Posterior vena cava (tissue), 2 donors: ENCODE results near the gene ARL10. TPM values are rescaled to one million over a fixed set of nuclear protein-coding genes. Genes with fewer than 3 reads are reported as not detected.

Source experiments
- DNase-seq: peaks from one replicate; pipeline ENCODE4 v3.0.0-alpha.2; 2020; ENCODE audit warnings: low spot score
- intact Hi-C, 2 donors: fragments of 100-400 bp; cut with DNase I; formaldehyde crosslinking; loops; one replicate each; pipeline versions ENCODE4 v1.14.1 to v1.14.2; 2022 to 2023
- long read RNA-seq, 2 donors: library from polyadenylated mRNA; unstranded; transcript quantifications; one replicate each; pipeline ENCODE4 v2.0.0, GENCODE V29; 2020 to 2021
- total RNA-seq, 2 donors: library from RNA; stranded (reverse); fragmentation: NEBNext Ultra II Directional; extraction: Animal tissue kit (Norgen Biotek cat#: 25700); gene quantifications; one replicate each; pipeline ENCODE4 v1.2.1, GENCODE V29; 2021
- donor health status: DM: yes; HTN: yes; CAD: no.
- donor health status: DM: yes; HTN: yes; CAD: no.

ARL10 gene, protein sequence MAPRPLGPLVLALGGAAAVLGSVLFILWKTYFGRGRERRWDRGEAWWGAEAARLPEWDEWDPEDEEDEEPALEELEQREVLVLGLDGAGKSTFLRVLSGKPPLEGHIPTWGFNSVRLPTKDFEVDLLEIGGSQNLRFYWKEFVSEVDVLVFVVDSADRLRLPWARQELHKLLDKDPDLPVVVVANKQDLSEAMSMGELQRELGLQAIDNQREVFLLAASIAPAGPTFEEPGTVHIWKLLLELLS
- 10 to 100 TPM; 12.4 to 15.2 TPM for total RNA-seq
- long read RNA-seq, donor 1, partial matches to known transcripts, result 1 of 5 reads
- long read RNA-seq, donor 1, other reads (novel, unspliced or antisense), result 4 of 5 reads
- long read RNA-seq, donor 2, full-length matches to known transcripts, result 1 of 10 reads
- long read RNA-seq, donor 2, partial matches to known transcripts, result 0 of 10 reads
- long read RNA-seq, donor 2, other reads (novel, unspliced or antisense), result 9 of 10 reads

GRCh38 chr5:176365351-176366231 lies at the start of gene ARL10:
Gene ARL10, plus strand, starts transcription at chr5:176365487. Its CDS starts 77 bp downstream, at chr5:176365564.
- peak; percentile 87 for DNase-seq
- intact Hi-C loops, result no loop called here

DNA sequence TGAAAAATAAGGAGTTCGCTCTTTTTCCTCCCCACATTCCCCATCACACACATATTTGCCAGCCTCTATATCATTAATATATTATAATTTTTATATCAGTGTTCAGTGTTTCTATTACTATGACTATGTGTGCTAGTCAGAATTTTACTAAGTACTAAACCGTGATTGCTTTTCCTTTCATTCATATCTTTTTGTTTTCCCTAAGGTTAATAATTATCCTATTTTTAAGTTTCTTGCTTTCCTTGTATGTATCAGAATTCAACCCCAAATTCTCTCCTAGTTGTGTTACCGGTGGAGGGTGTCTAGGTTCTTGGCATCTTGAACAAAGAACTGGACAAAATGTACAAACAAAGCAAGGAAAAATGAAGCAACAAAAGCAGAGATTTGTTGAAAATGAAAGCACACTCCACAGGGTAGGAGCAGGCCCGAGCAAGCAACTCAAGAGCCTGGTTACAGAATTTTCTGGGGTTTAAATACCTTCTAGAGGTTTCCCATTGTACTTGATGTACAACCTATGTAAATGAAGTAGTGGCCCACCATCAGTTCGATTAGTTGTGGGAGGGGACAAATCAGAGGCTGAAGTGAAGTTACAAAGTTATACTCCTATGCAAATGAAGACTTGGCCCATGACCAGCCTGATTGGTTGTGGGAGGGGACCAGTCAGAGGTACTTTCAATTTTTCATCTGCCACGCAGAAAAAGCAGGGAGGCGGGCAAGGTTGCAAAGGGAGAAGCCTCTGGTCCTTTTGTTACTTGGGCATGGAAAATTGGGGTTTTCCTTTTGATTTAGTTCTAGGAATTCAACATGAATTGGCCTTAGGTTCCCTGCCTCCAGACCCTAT lies 47.5 kb upstream of the ARL10 start:
- intact Hi-C loops, result no loop called here
- no peak for DNase-seq

DNA sequence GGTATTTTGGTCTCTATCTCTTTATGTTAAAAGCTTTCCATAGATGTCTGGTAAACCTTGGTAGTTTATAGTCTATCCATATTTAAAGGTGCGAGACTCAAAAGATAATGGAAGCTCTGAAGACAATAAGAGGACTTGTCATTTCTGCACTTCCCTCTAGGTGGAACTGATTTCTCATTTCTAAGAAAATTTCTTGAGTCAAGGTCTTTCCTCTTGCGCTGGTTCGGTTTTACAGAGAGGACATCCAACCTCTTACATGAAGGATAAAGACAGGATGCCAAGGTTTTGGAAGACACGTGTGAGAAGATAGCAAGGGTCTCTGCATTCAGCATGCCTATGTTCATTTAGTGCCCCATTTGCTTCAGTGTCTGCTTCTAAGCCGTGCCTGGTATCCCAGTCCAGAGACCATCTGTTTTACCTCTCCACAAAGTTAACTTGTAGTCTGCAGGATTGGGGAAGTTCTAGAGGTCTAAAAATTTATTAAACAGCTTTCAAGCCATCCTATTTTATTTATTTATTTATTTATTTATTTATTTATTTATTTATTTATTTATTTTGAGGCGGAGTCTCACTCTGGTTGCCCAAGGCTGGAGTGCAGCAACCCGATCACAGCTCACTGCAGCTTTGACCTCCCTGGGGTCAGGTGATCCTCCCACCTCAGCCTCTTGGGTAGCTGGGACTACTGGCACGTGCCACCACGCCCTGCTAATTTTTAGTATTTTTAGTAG lies 45.3 kb upstream of the ARL10 start:
- intact Hi-C loops, result no loop called here
- no peak for DNase-seq

DNA sequence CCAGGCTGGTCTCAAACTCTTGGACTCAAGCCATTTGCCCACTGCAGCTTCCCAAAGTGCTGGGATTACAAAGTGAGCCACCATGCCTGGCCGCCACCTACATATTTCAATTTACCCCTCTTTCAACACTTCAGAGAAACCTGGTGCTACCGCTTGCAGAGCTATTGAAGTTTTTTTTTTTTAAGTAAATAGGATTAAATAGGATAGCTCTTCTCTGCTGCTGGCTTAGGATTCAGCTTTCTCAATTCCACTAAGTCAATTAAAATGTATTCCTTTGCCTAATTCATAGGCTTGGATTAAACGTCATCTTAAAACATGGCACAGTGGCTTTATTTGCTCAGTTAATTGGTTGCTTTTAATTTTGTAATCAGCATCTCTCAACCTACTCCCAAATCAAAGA lies 44.7 kb upstream of the ARL10 start:
- DNase-seq, result no peak
- intact Hi-C loops, result no loop called here

DNA sequence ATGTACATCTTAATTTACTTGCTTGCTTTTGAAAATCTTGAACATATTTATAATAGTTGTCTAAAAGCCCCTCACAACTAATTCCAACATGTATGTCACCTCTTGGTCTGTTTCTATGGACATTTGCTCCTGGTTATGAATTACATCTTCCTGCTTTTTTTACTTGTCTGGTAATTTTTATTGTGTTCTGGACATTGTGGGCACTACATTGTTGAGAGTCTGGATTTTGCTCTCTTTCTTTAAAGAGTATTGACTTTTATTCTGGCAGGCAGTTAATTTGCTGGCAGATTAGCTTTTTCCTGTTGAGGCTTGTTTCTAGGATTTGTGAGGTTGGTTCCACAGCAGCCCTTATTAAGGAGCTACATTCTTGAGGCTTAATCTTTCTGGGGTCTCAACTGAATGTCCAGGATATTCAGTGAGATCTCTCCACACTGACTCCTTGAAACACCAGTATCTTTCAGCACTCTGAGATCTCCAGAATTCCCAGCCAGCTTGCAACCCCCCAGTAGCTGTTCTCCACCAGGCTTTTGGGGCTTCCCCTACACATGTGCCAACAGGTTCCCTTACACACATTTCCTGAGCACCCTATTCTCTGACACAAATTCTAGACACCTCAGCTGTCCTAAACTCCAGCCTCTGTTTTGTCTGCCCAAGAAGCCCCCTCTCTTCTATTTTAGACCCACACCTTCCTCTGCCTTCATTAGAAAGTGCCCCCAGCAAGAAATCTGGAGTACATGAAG lies 31.1 kb upstream of the ARL10 start:
- intact Hi-C loops, result no loop called here
- no peak for DNase-seq

DNA sequence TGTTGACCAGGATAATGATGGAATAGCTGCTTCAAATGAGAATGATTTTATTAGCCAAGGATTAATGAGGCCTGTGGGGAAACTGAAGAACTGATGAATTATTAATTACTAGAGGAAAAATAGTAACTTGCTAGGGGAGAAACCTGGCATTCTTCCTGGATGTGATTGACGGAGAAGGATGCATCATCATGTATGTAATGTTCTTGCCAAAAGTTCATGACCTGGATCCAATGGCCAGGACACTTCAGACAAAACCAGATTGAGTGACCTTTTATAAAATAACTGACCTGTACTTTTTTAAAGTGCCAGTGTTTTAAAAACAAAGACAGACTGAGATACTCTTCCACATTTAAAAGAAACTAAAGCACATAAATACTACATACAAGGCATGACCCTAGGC lies 27.4 kb upstream of the ARL10 start:
- no peak for DNase-seq
- intact Hi-C loops, result no loop called here

DNA sequence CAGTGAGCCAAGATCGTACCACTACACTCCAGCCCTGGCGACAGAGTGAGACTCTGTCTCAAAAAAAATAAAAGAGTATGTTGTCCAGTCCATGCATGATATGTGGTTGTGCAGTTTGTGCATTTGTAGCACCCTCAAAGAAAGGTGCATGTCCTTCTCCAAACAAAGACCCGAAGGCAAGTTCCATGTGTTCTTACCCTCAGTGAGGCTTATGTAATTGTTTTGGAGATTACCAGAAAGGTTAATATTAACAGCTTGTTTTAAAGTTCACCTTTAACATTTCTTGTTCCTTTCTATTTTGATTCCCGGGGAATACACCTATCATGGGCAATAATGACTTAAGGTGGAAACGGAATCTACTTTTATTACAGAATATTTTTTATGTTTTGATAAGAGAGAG lies 26.0 kb upstream of the ARL10 start:
- intact Hi-C loops, result no loop called here

GRCh38 chr5:176341325-176342157 lies 23.7 kb upstream of the ARL10 start:
- intact Hi-C loops, result no loop called here
- DNase-seq, result no peak

More for the DNA sequence above, 26.0 kb upstream of the ARL10 start:
- DNase-seq, result no peak

- intact Hi-C loops, result no loop called here
- DNase-seq, result no peak
These were observed 23.2 kb upstream of the ARL10 start for GRCh38 chr5:176342158-176342483.

GRCh38 chr5:176342766-176343458 lies 22.4 kb upstream of the ARL10 start:
- DNase-seq, result no peak
- intact Hi-C loops, result no loop called here

DNA sequence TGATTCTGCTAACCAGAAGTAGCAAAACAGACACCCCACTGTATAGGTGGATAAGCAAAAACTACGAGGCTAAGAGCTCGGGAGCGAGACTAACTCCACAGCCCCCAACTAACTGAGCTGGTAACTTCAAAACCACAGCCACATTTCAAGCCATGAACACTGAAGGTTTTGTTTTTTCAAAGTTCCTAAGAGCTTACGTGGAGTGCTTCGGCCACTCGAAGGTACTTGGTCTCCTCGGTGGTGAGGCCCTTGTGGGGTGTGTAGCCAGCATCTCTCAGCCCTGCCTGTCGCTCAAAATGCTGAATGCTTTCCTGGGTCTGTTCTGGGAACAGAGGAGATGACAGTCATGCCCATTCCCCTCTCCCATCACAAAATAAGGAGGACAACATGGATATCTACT lies 14.9 kb upstream of the ARL10 start:
- intact Hi-C loops, result no loop called here
- DNase-seq, result no peak

DNA sequence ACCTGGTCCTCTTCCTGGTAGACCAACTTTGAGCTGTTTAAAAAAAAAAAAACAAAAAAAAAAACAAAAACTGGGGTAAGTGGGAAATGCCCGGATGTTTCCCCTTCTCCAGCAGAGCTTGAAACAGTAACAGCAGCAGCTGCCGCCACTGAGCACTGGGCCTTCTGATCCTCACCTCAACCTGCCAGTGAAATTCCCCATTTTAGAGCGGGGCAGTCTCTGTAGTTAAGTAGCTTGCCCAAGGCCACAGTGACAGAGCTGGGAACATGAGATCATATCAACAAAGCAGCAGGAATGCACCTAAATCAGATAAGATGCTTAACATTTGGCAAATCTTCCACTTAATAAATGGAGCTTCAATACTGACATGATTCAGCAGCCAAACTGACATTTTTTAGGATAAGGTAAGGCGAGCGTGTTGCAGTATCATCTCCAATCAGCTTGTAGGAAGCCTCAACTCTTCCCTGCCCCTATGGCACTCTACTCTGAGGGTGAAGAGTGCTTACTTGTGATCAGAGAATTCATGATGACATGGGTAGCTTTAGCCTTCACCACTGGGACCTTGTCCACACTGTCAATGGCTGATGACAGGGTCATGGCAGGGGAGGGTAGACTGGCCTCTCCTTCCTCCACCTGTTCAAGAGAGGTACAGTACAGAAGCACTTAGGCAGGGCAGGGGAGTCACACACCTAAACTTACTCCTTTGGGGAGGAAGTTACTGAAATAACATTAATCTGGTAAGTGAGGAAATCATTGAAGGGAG lies 13.0 kb upstream of the ARL10 start:
- intact Hi-C loops, result no loop called here
- no peak for DNase-seq

GRCh38 chr5:176353533-176353932 lies 11.8 kb upstream of the ARL10 start:
- no peak for DNase-seq
- intact Hi-C loops, result no loop called here

DNA sequence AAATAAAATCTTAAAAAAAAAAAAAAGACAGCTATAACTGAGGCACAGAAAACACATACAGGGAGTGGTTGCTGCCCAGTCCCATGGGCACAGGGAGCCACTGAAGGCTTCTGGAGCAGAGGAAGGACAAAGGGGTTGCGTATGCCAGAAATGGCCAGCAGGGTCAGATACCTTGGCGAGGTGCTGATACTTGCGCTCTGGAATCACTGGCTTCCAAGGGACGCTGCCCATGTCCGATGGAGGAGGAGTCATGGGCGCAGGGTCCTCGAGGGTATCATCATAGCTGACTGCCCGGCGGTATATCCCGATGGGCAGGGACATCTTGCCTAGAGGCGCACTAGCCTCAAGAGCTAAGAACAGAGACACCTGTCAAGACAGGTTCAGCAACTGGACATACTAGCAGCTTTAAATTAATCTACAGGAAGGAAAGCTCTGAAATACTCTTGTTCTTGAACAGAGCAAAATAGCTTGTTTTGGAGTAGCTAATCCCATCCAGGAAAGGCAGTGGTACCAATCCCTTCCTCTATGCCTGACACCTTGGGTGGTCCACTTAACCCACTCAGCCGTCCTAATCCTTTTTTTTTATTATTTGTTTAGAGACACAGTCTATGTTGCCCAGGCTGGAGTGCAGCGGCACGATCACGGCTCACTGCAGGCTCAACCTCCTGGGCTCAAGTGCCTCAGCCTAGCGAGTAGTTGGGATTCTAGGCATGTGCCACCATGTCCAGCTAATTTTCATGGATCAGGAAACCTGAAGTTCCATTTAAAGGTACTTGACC lies 9.7 kb upstream of the ARL10 start:
- no peak for DNase-seq
- intact Hi-C loops, result no loop called here

DNA sequence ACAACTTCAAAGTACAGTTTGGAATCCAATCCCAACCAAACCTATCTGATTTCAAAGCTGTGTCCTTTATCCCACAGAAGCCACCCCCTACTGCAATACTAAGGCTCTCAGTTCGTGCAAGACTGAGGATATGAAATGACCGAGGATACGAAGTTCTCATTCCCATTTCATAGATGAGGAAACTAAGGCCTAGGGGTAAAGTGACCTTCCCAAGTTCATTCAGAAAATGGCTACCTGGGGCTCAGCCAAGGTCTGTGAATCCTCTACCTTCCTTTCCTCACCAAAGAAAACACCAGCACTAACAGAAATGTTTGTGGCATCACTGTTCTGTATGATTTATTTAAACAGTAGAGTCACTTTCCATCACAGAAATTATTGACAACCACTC lies 9.1 kb upstream of the ARL10 start:
- intact Hi-C loops, result no loop called here
- DNase-seq, result no peak

GRCh38 chr5:176359658-176360057 lies 5.6 kb upstream of the ARL10 start:
- intact Hi-C loops, result no loop called here
- no peak for DNase-seq
